ENCODE data around the gene NADK2.

The NADK2 gene

DNA sequence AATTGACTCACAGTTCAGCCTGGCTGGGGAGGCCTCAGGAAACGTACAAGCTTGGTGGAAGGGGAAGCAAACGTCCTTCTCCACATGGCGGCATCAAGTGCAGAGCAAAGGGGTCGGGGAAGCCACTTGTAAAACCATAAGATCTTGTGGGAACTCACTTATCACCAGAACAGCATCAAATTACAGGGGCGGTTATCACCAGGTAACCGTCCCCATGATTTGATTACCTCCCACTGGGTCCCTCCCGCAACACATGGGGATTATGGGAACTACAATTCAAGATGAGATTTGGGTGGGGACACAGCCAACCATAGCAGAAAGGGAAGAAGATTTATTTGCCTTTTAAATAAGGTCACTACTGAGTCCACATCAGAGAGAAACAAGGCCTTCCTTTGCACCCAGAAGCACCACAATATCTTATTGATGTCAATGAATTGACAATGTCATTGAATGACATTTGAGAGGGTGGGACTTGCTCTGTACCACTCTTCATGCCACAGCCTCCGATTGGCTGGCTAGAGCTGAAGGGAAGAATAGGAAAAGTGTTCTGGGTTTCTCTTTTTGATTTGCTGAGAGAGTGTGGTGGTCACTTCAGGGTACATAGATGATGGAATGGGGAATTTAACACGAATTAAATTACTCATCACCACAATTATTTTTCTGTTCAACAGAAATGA is 78.8 kb downstream of the NADK2 start:
- no peak for DNase-seq (ENCODE audit: low read depth in 2 of 2)

DNA sequence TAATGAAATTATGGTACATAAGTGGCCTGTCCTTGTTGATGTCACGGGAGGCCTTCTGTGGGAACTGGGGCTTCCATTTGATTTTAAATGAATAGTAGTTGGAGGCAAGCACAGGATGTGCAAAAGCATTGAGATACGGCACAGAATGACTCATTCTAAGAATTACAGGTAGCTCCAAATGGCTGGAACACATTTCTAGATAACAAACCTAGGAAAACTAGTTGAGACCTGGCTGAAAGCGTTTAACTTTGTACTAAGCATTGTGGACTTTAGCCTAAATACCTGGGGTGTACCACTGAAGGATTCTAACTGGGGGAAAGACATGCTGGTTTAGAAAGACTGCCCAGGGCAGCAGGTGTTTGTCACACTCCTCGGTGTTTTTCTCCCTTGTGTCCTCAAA is 80.4 kb downstream of the NADK2 start:
- no peak for DNase-seq (ENCODE audit: low read depth in 2 of 2)

DNA sequence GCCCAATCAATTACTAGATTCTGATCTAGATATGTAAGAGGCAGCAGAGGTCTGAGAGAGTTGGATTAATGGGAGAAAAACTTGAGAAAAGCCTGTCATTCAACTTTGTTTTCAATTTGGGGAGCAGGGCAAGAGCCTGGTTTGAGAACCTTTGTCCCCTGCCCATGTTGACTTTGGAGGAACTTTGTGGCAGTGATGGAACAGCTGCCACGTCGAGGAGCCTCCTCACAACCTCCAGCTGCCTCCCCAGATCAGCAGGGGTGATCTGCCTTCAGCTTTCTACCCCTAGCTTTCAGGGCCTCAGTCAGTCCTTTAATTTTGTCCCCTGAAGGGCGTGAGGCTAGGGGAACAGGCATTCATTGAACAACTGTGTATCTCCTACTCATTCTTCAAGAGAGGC is 81.1 kb downstream of the NADK2 start:
- no peak for DNase-seq (ENCODE audit: low read depth in 2 of 2)

DNA sequence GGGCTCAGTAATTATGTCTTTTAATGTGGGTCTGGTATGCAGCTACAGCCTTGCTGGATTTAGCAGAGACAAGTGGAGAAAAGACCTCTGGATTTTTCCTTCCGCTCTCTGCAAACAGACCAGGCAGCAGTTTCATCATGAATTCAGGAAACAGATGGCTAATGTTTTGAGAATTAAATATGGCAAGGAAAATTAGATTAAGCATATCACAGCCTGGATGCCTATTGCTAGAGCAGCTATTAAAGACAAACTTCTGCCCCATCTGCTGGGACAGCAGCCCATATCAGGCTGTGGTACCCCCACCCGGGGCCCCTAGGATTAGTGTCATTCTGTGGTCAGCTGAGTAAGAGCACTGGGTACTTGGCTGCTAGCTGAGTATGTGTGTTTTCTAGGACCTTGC is 83.6 kb downstream of the NADK2 start:
- no peak for DNase-seq (ENCODE audit: low read depth in 2 of 2)

DNA sequence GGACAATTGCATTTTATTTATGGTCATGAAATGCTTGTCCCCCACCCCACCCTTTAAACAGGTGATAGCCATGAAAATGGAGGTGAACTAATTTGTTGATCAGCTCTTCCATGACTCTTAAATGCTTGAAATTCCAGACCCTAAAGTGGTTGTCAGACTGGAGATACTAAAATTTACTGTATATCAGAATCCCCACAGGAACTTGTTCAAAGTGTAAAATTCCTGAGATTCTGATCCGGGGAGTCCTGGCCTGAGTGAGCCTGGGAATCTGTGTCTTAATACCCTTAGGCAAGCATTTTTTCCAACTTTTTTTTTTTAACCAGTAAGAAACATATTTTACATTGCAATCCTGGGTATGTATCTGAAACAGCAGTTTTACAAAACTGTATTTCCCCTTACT is 85.1 kb downstream of the NADK2 start:
- no peak for DNase-seq (ENCODE audit: low read depth in 2 of 2)

DNA sequence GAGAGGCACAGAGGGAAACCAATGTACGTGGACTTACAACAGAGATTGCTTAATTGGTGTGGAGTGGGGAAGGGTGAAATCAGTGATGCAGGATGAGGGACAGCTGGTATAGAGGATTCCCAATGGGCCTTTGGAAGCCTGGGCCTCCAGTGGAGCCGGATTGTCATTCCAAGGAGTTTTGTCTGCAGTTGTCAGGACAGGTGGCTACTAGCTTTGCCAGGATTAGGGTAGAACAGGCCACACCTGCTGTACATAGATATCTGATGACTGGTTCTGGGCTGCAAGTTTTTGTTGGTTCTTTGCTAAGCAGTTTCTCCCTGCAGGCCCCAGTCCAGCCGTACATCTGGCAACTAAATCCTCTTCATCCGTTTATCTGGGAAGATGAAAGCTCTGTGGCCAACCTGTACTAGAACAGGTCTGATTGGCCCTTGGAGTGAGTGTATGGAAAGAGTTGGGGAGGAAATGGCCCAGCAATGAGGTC is 85.6 kb downstream of the NADK2 start:
- no peak for DNase-seq (ENCODE audit: low read depth in 2 of 2)

DNA sequence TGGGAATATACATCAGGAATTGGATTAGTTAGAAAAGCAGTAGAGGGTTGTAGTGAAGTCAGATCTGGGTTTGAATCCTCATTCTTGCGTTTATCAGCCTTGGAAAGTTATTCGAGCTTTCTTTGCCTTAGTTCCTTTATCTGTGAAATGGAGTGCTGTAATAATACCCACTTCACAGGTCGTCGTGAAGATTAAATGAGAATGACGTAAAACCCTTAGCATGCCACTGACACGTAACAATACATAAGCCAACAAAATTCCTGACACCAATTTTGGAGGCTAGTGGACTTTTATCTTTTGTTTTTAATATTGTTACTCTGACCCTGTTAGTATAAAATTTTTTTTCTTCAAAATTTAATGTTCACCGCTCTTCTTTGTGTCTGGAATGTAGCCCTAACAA is 86.4 kb downstream of the NADK2 start:
- no peak for DNase-seq (ENCODE audit: low read depth in 2 of 2)

DNA sequence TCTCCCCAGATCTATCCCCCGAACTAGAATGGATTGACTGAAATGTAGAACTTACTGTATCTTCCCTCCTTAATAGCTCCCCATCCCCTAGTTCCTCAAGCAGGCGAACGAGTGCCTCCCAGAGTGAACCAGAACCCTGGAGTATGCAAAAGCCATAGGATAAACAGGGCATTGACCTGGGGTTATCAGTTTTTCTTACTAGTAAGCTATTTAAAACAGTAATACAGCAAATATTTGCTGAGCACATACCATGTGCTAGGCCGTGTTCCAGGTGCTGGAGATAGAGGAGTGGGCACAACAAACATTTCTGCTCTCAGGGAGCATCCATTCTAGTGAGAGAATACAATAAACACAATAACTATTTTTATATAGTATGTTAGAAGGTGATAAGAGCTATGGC is 88.0 kb downstream of the NADK2 start:
- DNase-seq (ENCODE audit: low read depth in 2 of 2) = no peak

DNA sequence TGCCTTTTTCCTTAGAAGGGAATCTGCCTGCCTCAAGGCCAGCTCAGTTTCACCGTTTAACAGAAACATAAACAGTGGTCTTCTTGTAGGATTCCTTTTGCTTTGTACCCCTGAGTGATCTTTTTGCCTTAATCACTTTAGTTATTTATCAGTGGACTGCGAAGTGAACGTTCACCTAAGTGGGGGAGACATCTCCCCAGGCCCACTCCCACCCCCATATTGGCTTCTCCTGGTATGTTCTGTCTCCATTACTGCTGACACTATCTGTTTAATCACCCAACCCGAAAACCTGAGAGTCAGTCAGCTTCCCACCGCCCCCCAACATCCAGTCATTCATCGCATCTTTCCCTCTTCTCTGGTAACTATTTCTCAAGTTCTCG is 88.4 kb downstream of the NADK2 start:
- DNase-seq (ENCODE audit: low read depth in 2 of 2) = no peak

DNA sequence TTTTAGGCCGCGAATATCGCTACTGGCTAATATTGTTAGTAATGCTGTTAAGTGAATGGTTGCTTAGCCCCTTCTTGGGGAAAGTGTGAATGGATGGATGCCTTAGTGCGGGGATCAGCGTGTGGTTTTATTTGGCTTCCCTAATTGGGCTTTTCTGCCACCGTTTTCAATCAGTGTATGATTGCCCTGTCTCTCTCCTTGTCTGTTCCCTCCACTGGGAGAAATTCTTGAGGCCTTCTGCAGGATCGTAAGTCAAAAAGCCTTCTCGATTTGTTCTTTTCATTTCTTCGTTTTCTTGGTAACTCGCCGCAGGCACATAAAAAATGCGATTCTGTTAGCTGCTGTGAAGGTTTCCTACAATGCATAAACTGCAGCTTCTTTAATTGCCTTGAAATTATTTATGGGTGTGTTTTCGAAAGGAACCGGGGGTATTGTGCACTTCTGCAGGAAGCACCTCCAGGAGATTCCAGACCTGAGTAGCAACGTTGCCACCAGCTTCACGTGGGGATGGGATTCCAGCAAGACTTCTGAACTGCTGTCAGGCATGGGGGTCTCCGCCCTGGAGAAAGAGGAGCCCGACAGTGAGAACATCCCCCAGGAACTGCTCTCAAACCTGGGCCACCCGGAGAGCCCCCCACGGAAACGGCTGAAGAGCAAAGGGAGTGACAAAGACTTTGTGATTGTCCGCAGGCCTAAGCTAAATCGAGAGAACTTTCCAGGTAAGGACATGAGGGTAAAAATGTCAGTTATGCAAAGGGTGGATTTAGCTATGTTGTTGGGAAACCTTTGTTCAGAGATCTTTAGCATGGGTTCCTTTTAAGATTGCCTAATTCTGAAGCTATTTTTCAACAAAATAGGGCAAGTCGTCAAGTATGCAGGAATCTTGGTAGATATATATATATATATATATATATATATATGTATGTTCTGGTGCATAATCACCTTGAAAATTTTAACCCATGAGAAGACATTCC is 89.1 kb downstream of the NADK2 start:
- no peak for DNase-seq (ENCODE audit: low read depth in 2 of 2)

DNA sequence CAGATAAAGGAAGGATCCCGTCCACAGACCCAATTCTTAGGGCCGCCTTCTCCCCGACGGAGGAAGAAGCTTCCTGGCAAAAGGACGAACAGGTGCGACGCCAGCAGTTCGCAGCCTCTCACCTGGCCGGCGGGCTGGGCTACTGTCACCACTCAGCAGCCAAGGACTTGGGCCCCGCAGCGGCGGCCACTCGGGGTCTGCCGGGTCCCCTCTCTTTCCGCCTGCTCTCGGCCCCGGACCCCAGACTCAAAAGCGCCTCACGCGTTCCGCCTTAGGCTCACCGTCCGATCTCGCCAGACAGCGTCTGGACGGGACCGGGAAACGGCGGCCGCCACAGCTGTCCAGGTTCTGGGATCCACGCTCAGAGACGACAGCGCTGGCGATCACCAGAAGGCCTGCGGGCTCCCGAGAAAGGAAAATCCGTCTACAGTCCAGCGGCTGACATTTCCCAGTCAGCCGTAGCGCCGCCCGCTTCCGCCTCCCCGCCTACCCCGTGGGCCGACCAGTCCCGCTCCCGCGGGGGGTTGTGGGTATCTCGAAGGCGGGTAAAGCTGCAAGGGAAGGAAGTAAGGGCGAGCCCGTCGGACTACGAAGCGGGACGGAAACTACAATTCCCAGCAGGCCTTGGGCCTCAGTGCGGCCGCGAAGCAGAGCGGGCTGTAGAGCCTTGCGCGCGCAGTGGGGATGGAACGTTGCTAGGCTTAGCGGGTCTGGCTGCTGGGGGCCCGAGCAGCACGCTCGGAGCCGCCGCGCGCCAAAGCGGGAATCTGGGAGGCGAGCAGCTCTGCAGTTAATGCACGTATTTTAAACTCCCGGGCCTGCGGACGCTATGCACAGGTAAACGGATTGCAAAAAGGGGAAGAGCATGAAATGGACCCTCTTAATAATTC is 90.0 kb downstream of the NADK2 start, which contains the start of the genes LMBRD2 and SKP2:
LMBRD2 (minus strand) TSS at position 454 of the 890 bp plus-strand sequence. CDS start 8,538 bp downstream, outside the sequence.
SKP2 (plus strand) TSS at position 678 of the 890 bp plus-strand sequence; CDS start at position 830, 152 bp downstream.
- peak; percentile 96 to 97 for DNase-seq (ENCODE audit: low read depth in 2 of 2)

DNA sequence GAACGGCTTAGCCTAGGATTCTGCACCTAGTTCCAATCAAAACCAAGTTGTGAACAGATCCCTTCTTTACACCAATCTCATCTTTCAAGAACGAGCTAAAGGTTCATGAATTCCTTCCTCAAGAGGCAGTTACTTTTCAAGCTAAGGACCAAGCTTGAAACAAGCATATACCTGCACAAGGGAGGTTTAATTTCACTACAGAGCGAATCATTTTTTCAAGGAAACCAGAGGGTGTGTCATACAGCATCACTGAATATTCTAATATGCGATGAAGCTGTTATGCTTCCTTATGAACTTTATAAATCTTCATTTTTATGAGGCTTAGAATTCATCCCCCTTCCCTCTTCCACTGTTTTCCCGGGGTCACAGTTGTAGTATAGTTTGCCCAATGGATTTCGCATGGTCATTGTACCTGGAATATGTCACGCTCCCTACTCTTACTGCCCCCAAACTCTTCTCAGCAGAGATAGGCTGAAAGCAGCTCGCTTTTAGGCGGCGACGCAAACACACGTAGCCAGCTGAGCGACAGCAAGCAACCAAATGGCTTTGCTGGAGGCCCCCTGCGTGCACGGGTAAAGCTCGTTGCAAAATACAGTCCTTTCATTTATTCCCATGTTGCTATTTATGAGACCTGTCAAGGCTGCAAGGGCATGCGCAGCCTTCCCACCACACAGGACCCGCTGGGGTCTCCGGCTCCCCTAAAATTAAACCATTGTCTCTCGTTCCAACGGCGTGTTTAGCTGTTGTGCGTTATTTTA is 90.9 kb downstream of the NADK2 start:
- peak; percentile 36 to 45 for DNase-seq (ENCODE audit: low read depth in 2 of 2)

DNA sequence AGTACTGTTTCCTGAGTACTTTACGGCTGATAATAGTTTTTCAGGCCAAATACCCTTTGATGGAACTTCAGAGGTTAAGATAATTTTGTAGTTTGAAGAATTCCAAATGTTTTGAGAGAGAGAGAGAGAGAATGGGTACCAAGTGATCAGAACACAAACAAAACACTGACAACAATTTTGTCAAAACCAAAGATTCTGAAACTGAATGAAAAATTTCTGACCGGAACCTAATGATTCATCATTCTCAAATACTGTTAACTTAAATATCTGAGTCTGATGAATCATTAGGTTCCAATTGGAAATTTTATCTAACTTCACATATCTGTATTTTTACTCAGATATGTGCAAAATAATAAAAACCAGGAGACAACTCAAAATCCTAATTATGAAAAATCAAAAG is 94.0 kb downstream of the NADK2 start:
- DNase-seq (ENCODE audit: low read depth in 2 of 2) = no peak

DNA sequence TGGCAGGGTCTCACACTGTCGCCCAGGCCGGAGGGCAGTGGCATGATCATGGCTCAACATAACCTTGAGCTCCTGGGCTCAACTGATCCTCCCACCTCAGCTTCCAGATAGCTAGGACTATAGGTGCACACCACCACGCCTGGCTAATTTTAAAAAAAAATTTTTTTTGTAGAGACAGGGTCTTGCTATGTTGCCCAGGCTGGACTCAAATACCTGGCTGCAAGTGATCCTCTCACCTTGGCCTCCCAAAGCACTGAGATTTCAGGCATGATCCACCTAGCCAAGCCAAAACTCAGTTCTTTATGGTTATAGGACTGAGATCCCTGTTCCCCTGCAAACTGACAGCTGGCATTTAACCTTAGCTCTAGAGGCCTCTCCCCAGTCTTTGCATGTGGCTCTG is 95.3 kb downstream of the NADK2 start:
- DNase-seq (ENCODE audit: low read depth in 2 of 2) = no peak

DNA sequence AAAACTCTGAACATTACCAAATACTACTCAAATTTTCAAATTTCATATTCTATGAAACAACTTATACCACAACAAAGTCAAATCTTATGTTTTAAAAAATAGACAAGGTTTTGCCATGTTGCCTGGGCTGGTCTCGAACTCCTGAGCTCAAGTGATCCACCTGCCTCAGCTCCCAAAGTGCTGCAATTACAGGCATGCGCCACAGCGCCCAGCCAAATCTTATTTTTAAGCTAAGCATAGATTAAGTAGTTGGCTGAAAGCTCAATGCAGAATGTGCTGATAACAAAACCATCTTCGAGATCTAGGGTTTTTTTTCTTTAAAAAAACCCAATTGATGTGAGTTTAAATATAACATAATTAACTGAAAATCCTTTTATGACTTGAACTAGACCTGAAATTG is 96.4 kb downstream of the NADK2 start:
- DNase-seq (ENCODE audit: low read depth in 2 of 2) = no peak
